Measurements from ENCODE around the gene C1orf232. TPM values are rescaled to one million over a fixed set of nuclear protein-coding genes. Genes with fewer than 3 reads are reported as not detected.

The C1orf232 gene
- total and polyA plus RNA-seq, 4 donors: not detected

- H3K4me1 ChIP-seq (ENCODE audit: control insufficient read depth in 4 of 4, insufficient read depth in 4 of 4, low read length in 3 of 4): no peaks in the 10 kb centered on the region
- no peak overlapping the region for H3K27ac ChIP-seq (ENCODE audit: low read depth in 1 of 2, low read length in 2 of 2)
- H3K9me3 ChIP-seq (ENCODE audit: control insufficient read depth in 4 of 4, low read length in 3 of 4): no peaks in the 10 kb centered on the region
- H3K9ac ChIP-seq (ENCODE audit: low read depth in 1 of 2, low read length in 2 of 2): no peak overlapping the region
- no peaks in the 10 kb centered on the region for H3K27me3 ChIP-seq (ENCODE audit: control insufficient read depth in 4 of 4, insufficient read depth in 4 of 4, low read length in 3 of 4)
- no peak for DNase-seq (ENCODE audit: low spot score)
- no peak for TF ChIP-seq SP1 (IDR thresholded peaks at IDR 0.05)
- TF ChIP-seq, protein P1, sequence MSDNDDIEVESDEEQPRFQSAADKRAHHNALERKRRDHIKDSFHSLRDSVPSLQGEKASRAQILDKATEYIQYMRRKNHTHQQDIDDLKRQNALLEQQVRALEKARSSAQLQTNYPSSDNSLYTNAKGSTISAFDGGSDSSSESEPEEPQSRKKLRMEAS (IDR thresholded peaks at IDR 0.05): no peak
- no peak for TF ChIP-seq FOXA2 (IDR thresholded peaks at IDR 0.05)
- TF ChIP-seq NR2F2 (IDR thresholded peaks at IDR 0.05): no peak
- no peak for TF ChIP-seq HNF4G (IDR thresholded peaks at IDR 0.05)
- TF ChIP-seq JUND (IDR thresholded peaks at IDR 0.05): no peak
- TF ChIP-seq EGR1 (IDR thresholded peaks at IDR 0.05; ENCODE audit: low read depth in 2 of 2): no peak
- TF ChIP-seq RXRA (IDR thresholded peaks at IDR 0.05): no peak
- no peak for TF ChIP-seq TAF1 (conservative IDR thresholded peaks at IDR 0.05)
- no peak for TF ChIP-seq FOXA1 (IDR thresholded peaks at IDR 0.05)
- TF ChIP-seq YY1 (IDR thresholded peaks at IDR 0.05): no peak
- TF ChIP-seq, protein P2, sequence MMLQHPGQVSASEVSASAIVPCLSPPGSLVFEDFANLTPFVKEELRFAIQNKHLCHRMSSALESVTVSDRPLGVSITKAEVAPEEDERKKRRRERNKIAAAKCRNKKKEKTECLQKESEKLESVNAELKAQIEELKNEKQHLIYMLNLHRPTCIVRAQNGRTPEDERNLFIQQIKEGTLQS (IDR thresholded peaks at IDR 0.05): no peak
- no peak for TF ChIP-seq RAD21 (IDR thresholded peaks at IDR 0.05)
- no peak for TF ChIP-seq ZBTB33 (IDR thresholded peaks at IDR 0.05)
- no peak for TF ChIP-seq HNF4A (conservative IDR thresholded peaks at IDR 0.05)
- no peak overlapping the region for H3K4me3 ChIP-seq (ENCODE audit: low read depth in 1 of 3, low read length in 3 of 3)
- no peaks in the 10 kb centered on the region for H3K36me3 ChIP-seq (ENCODE audit: control insufficient read depth in 4 of 4, insufficient read depth in 3 of 4, low read depth in 1 of 4, low read length in 3 of 4)
Observed at GRCh38 chr1:26148887-26149286, 19.9 kb downstream of the C1orf232 start.

- no peak overlapping the region for H3K4me3 ChIP-seq (ENCODE audit: low read depth in 1 of 3, low read length in 3 of 3)
Observed at GRCh38 chr1:26145960-26146294, 22.8 kb downstream of the C1orf232 start.

More at GRCh38 chr1:26145960-26146294, 22.8 kb downstream of the C1orf232 start:
- Histone ChIP-seq H3K36me3 (ENCODE audit: control insufficient read depth in 4 of 4, insufficient read depth in 3 of 4, low read depth in 1 of 4, low read length in 3 of 4) (no peaks in the 10 kb centered on the region), H3K27me3 (ENCODE audit: control insufficient read depth in 4 of 4, insufficient read depth in 4 of 4, low read length in 3 of 4) (no peaks in the 10 kb centered on the region), H3K9me3 (ENCODE audit: control insufficient read depth in 4 of 4, low read length in 3 of 4) (no peaks in the 10 kb centered on the region), H3K9ac (ENCODE audit: low read depth in 1 of 2, low read length in 2 of 2) (no peak overlapping the region), H3K27ac (ENCODE audit: low read depth in 1 of 2, low read length in 2 of 2) (no peak overlapping the region), H3K4me1 (ENCODE audit: control insufficient read depth in 4 of 4, insufficient read depth in 4 of 4, low read length in 3 of 4) (no peaks in the 10 kb centered on the region)
- WGBS: 43% methylated on average over 6 of the region's 6 CpGs
- DNase-seq (ENCODE audit: low spot score): no peak
- no peak for TF ChIP-seq FOXA1 (IDR thresholded peaks at IDR 0.05)
- no peak for TF ChIP-seq JUND (IDR thresholded peaks at IDR 0.05)
- no peak for TF ChIP-seq EGR1 (IDR thresholded peaks at IDR 0.05; ENCODE audit: low read depth in 2 of 2)
- TF ChIP-seq, protein P3, sequence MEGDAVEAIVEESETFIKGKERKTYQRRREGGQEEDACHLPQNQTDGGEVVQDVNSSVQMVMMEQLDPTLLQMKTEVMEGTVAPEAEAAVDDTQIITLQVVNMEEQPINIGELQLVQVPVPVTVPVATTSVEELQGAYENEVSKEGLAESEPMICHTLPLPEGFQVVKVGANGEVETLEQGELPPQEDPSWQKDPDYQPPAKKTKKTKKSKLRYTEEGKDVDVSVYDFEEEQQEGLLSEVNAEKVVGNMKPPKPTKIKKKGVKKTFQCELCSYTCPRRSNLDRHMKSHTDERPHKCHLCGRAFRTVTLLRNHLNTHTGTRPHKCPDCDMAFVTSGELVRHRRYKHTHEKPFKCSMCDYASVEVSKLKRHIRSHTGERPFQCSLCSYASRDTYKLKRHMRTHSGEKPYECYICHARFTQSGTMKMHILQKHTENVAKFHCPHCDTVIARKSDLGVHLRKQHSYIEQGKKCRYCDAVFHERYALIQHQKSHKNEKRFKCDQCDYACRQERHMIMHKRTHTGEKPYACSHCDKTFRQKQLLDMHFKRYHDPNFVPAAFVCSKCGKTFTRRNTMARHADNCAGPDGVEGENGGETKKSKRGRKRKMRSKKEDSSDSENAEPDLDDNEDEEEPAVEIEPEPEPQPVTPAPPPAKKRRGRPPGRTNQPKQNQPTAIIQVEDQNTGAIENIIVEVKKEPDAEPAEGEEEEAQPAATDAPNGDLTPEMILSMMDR (IDR thresholded peaks at IDR 0.05; ENCODE audit: low read depth, low read length, missing input control): no peak
- TF ChIP-seq GABPA (IDR thresholded peaks at IDR 0.05 in 1 of 2, conservative IDR thresholded peaks at IDR 0.05 in 1 of 2): no peak
- TF ChIP-seq, protein P2 (IDR thresholded peaks at IDR 0.05): no peak

Data from liver (tissue), 9 donors.